GM12892 (cell line): ENCODE data around the gene GLA.

Experiments used
- DNase-seq: peaks from one replicate; pipeline ENCODE4 v3.0.0; 2011; ENCODE audit not compliant: insufficient read length
- FAIRE-seq: peaks from 2 replicates; lab custom pipeline; 2011; peaks lifted over from hg19 to GRCh38; lab: Jason Lieb, UNC
- POLR2AphosphoS5 ChIP-seq: IDR thresholded peaks from 2 replicates; pipeline ENCODE4 v1.6.1; 2011; ENCODE audit warnings: low read depth, low read length, control low read depth
- TAF1 ChIP-seq: IDR thresholded peaks from 2 replicates; pipeline ENCODE4 v1.6.1; 2011; ENCODE audit warnings: low read depth, mild to moderate bottlenecking, control low read depth, low read length, borderline replicate concordance

Gene GLA

DNA sequence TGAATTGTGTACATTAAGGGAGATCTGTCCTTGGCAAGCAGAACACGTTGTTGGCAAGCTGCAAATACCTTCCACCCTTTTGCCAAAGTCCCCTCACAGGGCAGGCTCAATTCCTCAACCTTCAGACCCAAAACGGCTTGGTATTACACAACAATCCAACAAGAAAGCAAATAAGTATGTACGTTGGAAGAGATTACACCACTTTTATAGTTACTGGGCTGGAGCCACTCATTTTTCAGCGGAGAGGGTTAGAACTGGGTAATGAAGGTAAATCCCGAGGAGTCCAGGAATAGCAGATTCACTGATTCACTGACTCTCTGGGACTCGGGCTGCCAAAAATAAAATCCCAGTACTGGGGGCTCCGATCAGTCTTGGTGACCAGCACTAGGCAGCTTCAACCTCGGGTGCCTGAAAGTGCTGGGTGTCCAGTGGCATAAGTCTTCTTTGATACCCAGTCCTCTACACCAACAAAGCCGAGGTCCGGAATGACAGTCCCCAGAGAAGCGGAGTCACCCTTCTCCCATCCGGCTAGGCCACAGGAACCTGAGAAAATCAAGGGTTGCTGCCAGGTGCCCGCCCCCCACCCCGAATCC, 59.8 kb downstream of the GLA start:
- no peak for TF ChIP-seq POLR2AphosphoS5
- TF ChIP-seq TAF1, result no peak
- FAIRE-seq, result no peak

More for the DNA sequence above, 59.8 kb downstream of the GLA start:
- DNase-seq, result no peak
